Astrocyte of the cerebellum (primary cell): ENCODE results near the gene MLYCD.
"Not testable (repeated sequence)": the region's sequence is repeated elsewhere in the genome, so short reads cannot be mapped to it uniquely, and the experiment has no call there.

Experiments used
- DNase-seq: peaks from one replicate; pipeline ENCODE4 v3.0.0-alpha.2; 2011; ENCODE audit warnings: low read depth
- H3K4me3 ChIP-seq: 2 replicates; pipeline ENCODE4 v1.5.1; 2011; ENCODE audit warnings: mild to moderate bottlenecking, low read depth, low read length, moderate library complexity
- CTCF ChIP-seq: IDR thresholded peaks from 2 replicates; pipeline ENCODE4 v1.5.1; 2012; ENCODE audit warnings: low read length, low read depth, moderate library complexity, mild to moderate bottlenecking; ENCODE audit errors: missing control alignments
- in situ Hi-C: cut with HindIII; loops from 2 replicates; pipeline ENCODE4 v1.10.0; 2017; ENCODE audit warnings: low sequenced_read_pairs

MLYCD gene

GRCh38 chr16:83946781-83947566 is 48.1 kb downstream of the MLYCD start:
- TF ChIP-seq CTCF, result no peak
- no peak overlapping the region for H3K4me3 ChIP-seq
- DNase-seq, result no peak
- in situ Hi-C loops, result no loop called here

GRCh38 chr16:83947642-83948234 is 48.8 kb downstream of the MLYCD start:
- no peak overlapping the region for H3K4me3 ChIP-seq
- no peak for DNase-seq
- in situ Hi-C loops, result no loop called here
- no peak for TF ChIP-seq CTCF

- no peak for TF ChIP-seq CTCF
- DNase-seq, result no peak
- no peak overlapping the region for H3K4me3 ChIP-seq
- in situ Hi-C loops, result no loop called here
Observed at GRCh38 chr16:83948914-83949723, 50.2 kb downstream of the MLYCD start.

DNA sequence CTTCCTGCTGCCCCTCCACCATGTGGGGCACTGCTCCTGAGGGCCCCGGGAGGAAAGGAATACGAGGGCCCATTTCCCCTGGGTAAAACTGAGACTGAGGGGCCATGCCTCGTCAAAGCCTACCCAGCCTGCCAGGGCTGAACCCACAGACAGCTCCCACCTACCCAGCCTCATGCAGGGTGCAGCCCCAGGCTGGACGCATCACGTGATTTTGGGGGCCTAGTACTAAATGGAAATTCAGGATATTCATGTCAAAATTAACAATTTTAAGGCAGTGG is 50.7 kb downstream of the MLYCD start:
- in situ Hi-C loops, result no loop called here
- no peak for TF ChIP-seq CTCF
- no peak overlapping the region for H3K4me3 ChIP-seq
- DNase-seq, result no peak

GRCh38 chr16:83950862-83951399 is 52.0 kb downstream of the MLYCD start:
- in situ Hi-C loops, DNase-seq, H3K4me3 ChIP-seq: not testable (repeated sequence)

GRCh38 chr16:83951544-83951943 is 52.6 kb downstream of the MLYCD start:
- no peak for DNase-seq
- in situ Hi-C loops, result no loop called here
- TF ChIP-seq CTCF, result no peak
- no peak overlapping the region for H3K4me3 ChIP-seq

- no peak for TF ChIP-seq CTCF
- in situ Hi-C loops, result no loop called here
- DNase-seq, result no peak
- peak overlapping the region; percentile 40 for H3K4me3 ChIP-seq
Observed at GRCh38 chr16:83952587-83952939, 53.6 kb downstream of the MLYCD start.
